GM19240 (cell line): ENCODE measurements around the gene LORICRIN.

Experiments
- DNase-seq: peaks from one replicate; pipeline ENCODE4 v3.0.0; 2011; ENCODE audit warnings: low spot score; ENCODE audit not compliant: insufficient read length

The LORICRIN gene

GRCh38 chr1:153248176-153248879 is 11.2 kb upstream of the LORICRIN start:
- DNase-seq: no peak

- DNase-seq: no peak
Measured at GRCh38 chr1:153250166-153250565, 9.3 kb upstream of the LORICRIN start.

- no peak for DNase-seq
Measured at GRCh38 chr1:153251087-153251486, 8.4 kb upstream of the LORICRIN start.

GRCh38 chr1:153251562-153251961 is 7.9 kb upstream of the LORICRIN start:
- DNase-seq: no peak

GRCh38 chr1:153251988-153252387 is 7.5 kb upstream of the LORICRIN start:
- no peak for DNase-seq

GRCh38 chr1:153253076-153253475 is 6.4 kb upstream of the LORICRIN start:
- no peak for DNase-seq

- no peak for DNase-seq
Measured at GRCh38 chr1:153253693-153254092, 5.8 kb upstream of the LORICRIN start.

- DNase-seq: no peak
Measured at GRCh38 chr1:153260585-153261280, 1.2 kb downstream of the LORICRIN start.

GRCh38 chr1:153261281-153262069 is 2.0 kb downstream of the LORICRIN start:
- no peak for DNase-seq

- DNase-seq: no peak
Measured at GRCh38 chr1:153262070-153262366, 2.5 kb downstream of the LORICRIN start.

- DNase-seq: no peak
Measured at GRCh38 chr1:153262462-153263157, 3.1 kb downstream of the LORICRIN start.

- no peak for DNase-seq
Measured at GRCh38 chr1:153265457-153265856, 6.0 kb downstream of the LORICRIN start.

- DNase-seq: no peak
Measured at GRCh38 chr1:153271711-153272110, 12.2 kb downstream of the LORICRIN start.

- no peak for DNase-seq
Measured at GRCh38 chr1:153272186-153272585, 12.7 kb downstream of the LORICRIN start.

GRCh38 chr1:153277852-153278251 is 18.4 kb downstream of the LORICRIN start:
- peak; percentile 65 for DNase-seq

GRCh38 chr1:153288634-153289275 is 29.3 kb downstream of the LORICRIN start:
- DNase-seq: peak; percentile 19

- DNase-seq: no peak
Measured at GRCh38 chr1:153291514-153291913, 32.0 kb downstream of the LORICRIN start.

- DNase-seq: no peak
Measured at GRCh38 chr1:153292185-153292584, 32.7 kb downstream of the LORICRIN start.

- DNase-seq: no peak
Measured at GRCh38 chr1:153292740-153293479, 33.4 kb downstream of the LORICRIN start.

- no peak for DNase-seq
Measured at GRCh38 chr1:153293480-153293775, 33.9 kb downstream of the LORICRIN start.

- DNase-seq: no peak
Measured at GRCh38 chr1:153293851-153294250, 34.4 kb downstream of the LORICRIN start.
